Neuronal stem cell (in vitro differentiated cells): ENCODE results near the gene NSUN2.

Experiments
- DNase-seq: peaks from one replicate; pipeline ENCODE4 v3.0.0-alpha.2; 2013; ENCODE audit warnings: low spot score
- H2AFZ ChIP-seq: one replicate; pipeline ENCODE4 v1.6.1; 2013; ENCODE audit warnings: mild to moderate bottlenecking, low read length, inconsistent platforms
- H2AK5ac ChIP-seq: 2 replicates; pipeline ENCODE4 v1.6.1; 2013; ENCODE audit warnings: low read depth, mild to moderate bottlenecking, inconsistent platforms, low read length, moderate library complexity, mixed read lengths
- H2BK120ac ChIP-seq: 2 replicates; pipeline ENCODE4 v1.6.1; 2013; ENCODE audit warnings: low read depth, mild to moderate bottlenecking, inconsistent platforms, low read length, moderate library complexity, mixed read lengths
- H2BK12ac ChIP-seq: one replicate; pipeline ENCODE4 v1.6.1; 2013; ENCODE audit warnings: low read length, inconsistent platforms
- H2BK15ac ChIP-seq: 2 replicates; pipeline ENCODE4 v1.6.1; 2013; ENCODE audit warnings: mild to moderate bottlenecking, low read length, inconsistent platforms, mixed read lengths
- H2BK5ac ChIP-seq: one replicate; pipeline ENCODE4 v1.6.1; 2013; ENCODE audit warnings: inconsistent platforms, mild to moderate bottlenecking, low read length, moderate library complexity
- H3K14ac ChIP-seq: one replicate; pipeline ENCODE4 v1.6.1; 2013; ENCODE audit warnings: low read length, inconsistent platforms
- H3K18ac ChIP-seq: 2 replicates; pipeline ENCODE4 v1.6.1; 2013; ENCODE audit warnings: low read length, inconsistent platforms
- H3K23ac ChIP-seq: 2 replicates; pipeline ENCODE4 v1.6.1; 2013; ENCODE audit warnings: low read depth, mild to moderate bottlenecking, mixed read lengths, low read length, inconsistent platforms; ENCODE audit not compliant: poor library complexity
- H3K27ac ChIP-seq: replicated peaks from 3 replicates; pipeline ENCODE4 v1.5.1; 2013; ENCODE audit warnings: low read length, inconsistent platforms
- H3K27me3 ChIP-seq, 3 experiments: 2 replicates each; pipeline ENCODE4 v1.6.1; 2013; ENCODE audit warnings: low read length in 3 of 3, mild to moderate bottlenecking in 2 of 3, inconsistent platforms in 1 of 3, low read depth in 1 of 3, mixed read lengths in 1 of 3, moderate library complexity in 1 of 3; ENCODE audit not compliant: control insufficient read depth in 3 of 3, insufficient read depth in 3 of 3
- H3K36me3 ChIP-seq, 2 donors: replicated peaks in 1 of 2; 2 replicates each; pipeline ENCODE4 v1.6.1; 2013; ENCODE audit warnings: low read length in 2 of 2; ENCODE audit not compliant: control insufficient read depth in 2 of 2, insufficient read depth in 2 of 2
- H3K4ac ChIP-seq: 2 replicates; pipeline ENCODE4 v1.6.1; 2013; ENCODE audit warnings: inconsistent platforms, mild to moderate bottlenecking, low read length, moderate library complexity
- H3K4me1 ChIP-seq, 2 donors: 1 replicate in 1 of 2; 2 replicates in 1 of 2; pipeline ENCODE4 v1.6.1; 2013; ENCODE audit warnings: low read length in 2 of 2, low read depth in 1 of 2; ENCODE audit not compliant: control insufficient read depth in 2 of 2, insufficient read depth in 1 of 2
- H3K4me2 ChIP-seq: one replicate; pipeline ENCODE4 v1.6.1; 2013; ENCODE audit warnings: mild to moderate bottlenecking, low read length, inconsistent platforms; ENCODE audit not compliant: insufficient read depth, poor library complexity, severe bottlenecking
- H3K4me3 ChIP-seq, 2 donors: 2 replicates each; pipeline ENCODE4 v1.5.1; 2013; ENCODE audit warnings: low read length in 2 of 2, mild to moderate bottlenecking in 2 of 2, inconsistent platforms in 1 of 2, moderate library complexity in 1 of 2
- H3K79me1 ChIP-seq: one replicate; pipeline ENCODE4 v1.6.1; 2013; ENCODE audit warnings: low read depth, mild to moderate bottlenecking, inconsistent platforms, low read length, moderate library complexity
- H3K9ac ChIP-seq: one replicate; pipeline ENCODE4 v1.6.1; 2013; ENCODE audit warnings: mild to moderate bottlenecking, low read depth, low read length, inconsistent platforms; ENCODE audit not compliant: poor library complexity
- H3K9me3 ChIP-seq, 2 donors: replicated peaks in 1 of 2; 2 replicates each; pipeline versions ENCODE3 to v1.6.1; 2013; ENCODE audit warnings: low read length in 2 of 2, mild to moderate bottlenecking in 2 of 2, inconsistent platforms in 1 of 2, low read depth in 1 of 2, mixed read lengths in 1 of 2, moderate library complexity in 1 of 2; ENCODE audit not compliant: control insufficient read depth in 2 of 2, insufficient read depth in 1 of 2
- H4K8ac ChIP-seq: one replicate; pipeline ENCODE4 v1.6.1; 2013; ENCODE audit warnings: low read depth, mild to moderate bottlenecking, inconsistent platforms, low read length, moderate library complexity
- H4K91ac ChIP-seq: one replicate; pipeline ENCODE4 v1.6.1; 2013; ENCODE audit warnings: low read length, low read depth, mild to moderate bottlenecking, inconsistent platforms; ENCODE audit not compliant: poor library complexity
- WGBS, 2 donors: extraction: QIAGEN DNeasy Blood & Tissue Kit; methylation state at CpG; one replicate each; pipeline ENCODE4 v1.1.7; 2013; ENCODE audit warnings: missing lambda C conversion rate in 2 of 2, mixed read lengths in 1 of 2; ENCODE audit not compliant: insufficient read length in 2 of 2, insufficient replicate concordance in 1 of 2; ENCODE audit errors: extremely low coverage in 2 of 2; 5-methylcytosine and 5-hydroxymethylcytosine counted together

Gene NSUN2

DNA sequence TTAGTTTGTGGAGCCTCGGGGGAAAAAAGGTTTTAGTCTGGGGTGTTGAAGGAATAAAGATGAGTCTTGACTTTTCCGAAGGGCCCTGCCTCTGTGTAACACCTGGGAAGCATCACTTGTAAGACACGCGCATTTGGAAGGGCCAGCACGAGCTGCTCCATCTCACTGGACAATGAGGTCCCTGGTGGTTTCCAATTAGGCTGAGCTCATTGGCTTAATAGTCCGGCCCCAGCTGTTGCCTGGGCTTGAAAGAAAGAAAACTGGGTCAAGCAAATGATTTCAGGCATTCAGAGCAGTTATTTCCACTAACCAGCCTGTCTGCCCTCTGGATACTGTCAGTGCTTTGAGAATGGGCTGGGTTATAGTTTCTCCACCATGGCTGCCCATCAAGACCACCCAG, 64.5 kb downstream of the NSUN2 start:
- H3K9ac ChIP-seq: no peak overlapping the region
- H3K27ac ChIP-seq: no peak overlapping the region
- no peak overlapping the region for H3K18ac ChIP-seq
- H3K4me3 ChIP-seq: no peak overlapping the region
- no peaks in the 10 kb centered on the region for H3K9me3 ChIP-seq
- H3K79me1 ChIP-seq: no peaks in the 10 kb centered on the region
- H3K14ac ChIP-seq: no peak overlapping the region
- DNase-seq: no peak
- H2BK12ac ChIP-seq: no peak overlapping the region
- no CpG with 5 or more reads among the region's 6 CpGs for WGBS, 2 donors
- H3K23ac ChIP-seq: no peak overlapping the region
- no peaks in the 10 kb centered on the region for H3K4me1 ChIP-seq
- H2AK5ac ChIP-seq: no peak overlapping the region
- no peak overlapping the region for H2BK120ac ChIP-seq
- no peak overlapping the region for H4K91ac ChIP-seq
- no peak overlapping the region for H2BK15ac ChIP-seq
- no peak overlapping the region for H2AFZ ChIP-seq
- peaks cover 0 to 2% (median 0%) of the 10 kb centered on the region in 3 experiments for H3K27me3 ChIP-seq
- no peak overlapping the region for H2BK5ac ChIP-seq
- no peak overlapping the region for H3K4me2 ChIP-seq
- H4K8ac ChIP-seq: no peak overlapping the region
- H3K36me3 ChIP-seq: no peaks in the 10 kb centered on the region
- H3K4ac ChIP-seq: no peak overlapping the region

DNA sequence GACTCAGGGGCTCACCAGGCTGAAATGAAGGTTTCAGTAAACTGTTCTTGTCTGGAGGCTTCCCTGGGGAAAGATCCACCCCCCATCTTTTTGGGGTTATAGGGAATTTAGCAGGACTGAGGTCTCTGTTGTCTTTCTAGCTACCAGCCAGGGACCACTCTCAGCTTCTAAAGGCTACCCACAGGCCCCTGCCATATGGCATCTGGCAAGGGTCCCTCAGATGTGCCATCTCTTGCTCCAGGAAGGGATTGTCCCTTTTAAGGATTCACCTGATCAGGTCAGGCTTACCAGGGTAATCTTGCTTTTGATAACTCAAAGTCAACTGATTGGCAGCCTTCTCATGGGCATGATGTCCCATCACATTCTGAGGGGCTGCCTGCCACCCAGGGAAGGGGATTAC, 65.0 kb downstream of the NSUN2 start:
- no peak overlapping the region for H2BK12ac ChIP-seq
- no peak for DNase-seq
- no peak overlapping the region for H2BK5ac ChIP-seq
- no peak overlapping the region for H4K91ac ChIP-seq
- no peak overlapping the region for H3K18ac ChIP-seq
- no peaks in the 10 kb centered on the region for H3K27me3 ChIP-seq
- no peak overlapping the region for H3K9ac ChIP-seq
- H4K8ac ChIP-seq: no peak overlapping the region
- H3K23ac ChIP-seq: no peak overlapping the region
- H3K14ac ChIP-seq: no peak overlapping the region
- no peaks in the 10 kb centered on the region for H3K79me1 ChIP-seq
- H2BK120ac ChIP-seq: no peak overlapping the region
- H3K27ac ChIP-seq: no peak overlapping the region
- H2AK5ac ChIP-seq: no peak overlapping the region
- no peak overlapping the region for H3K4me2 ChIP-seq
- no peak overlapping the region for H2BK15ac ChIP-seq
- H3K36me3 ChIP-seq: no peaks in the 10 kb centered on the region
- H2AFZ ChIP-seq: no peak overlapping the region
- H3K4me3 ChIP-seq: no peak overlapping the region
- H3K4ac ChIP-seq: no peak overlapping the region
- no peaks in the 10 kb centered on the region for H3K4me1 ChIP-seq
- no peaks in the 10 kb centered on the region for H3K9me3 ChIP-seq

DNA sequence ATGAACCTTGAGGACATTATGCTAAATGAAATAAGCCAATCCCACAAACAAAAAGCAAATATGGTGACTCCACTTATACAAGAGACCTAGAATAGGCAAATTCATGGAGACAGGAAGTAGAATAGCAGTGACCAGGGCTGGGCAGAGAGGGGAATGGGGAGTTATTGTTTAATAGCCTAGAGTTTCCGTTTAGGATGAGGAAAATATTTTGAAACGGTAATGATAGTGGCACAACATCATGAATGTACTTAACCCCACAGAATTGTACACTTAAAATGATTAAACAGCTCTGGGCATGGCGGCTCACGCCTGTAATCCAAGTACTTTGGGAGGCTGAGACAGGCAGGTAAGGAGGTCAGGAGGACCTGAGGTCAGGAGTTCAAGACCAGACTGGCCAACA, 65.8 kb downstream of the NSUN2 start:
- no peak overlapping the region for H2BK15ac ChIP-seq
- H3K14ac ChIP-seq: no peak overlapping the region
- H3K23ac ChIP-seq: no peak overlapping the region
- H4K8ac ChIP-seq: no peak overlapping the region
- DNase-seq: no peak
- H3K9me3 ChIP-seq: no peaks in the 10 kb centered on the region
- H3K18ac ChIP-seq: no peak overlapping the region
- no peak overlapping the region for H3K27ac ChIP-seq
- H2BK120ac ChIP-seq: no peak overlapping the region
- H3K9ac ChIP-seq: no peak overlapping the region
- H3K27me3 ChIP-seq: no peaks in the 10 kb centered on the region
- H2BK12ac ChIP-seq: no peak overlapping the region
- H3K79me1 ChIP-seq: no peaks in the 10 kb centered on the region
- WGBS, 2 donors: no CpG with 5 or more reads among the region's 4 CpGs
- no peak overlapping the region for H2AFZ ChIP-seq
- H2BK5ac ChIP-seq: no peak overlapping the region
- H3K4ac ChIP-seq: no peak overlapping the region
- no peak overlapping the region for H3K4me2 ChIP-seq
- H3K36me3 ChIP-seq: no peaks in the 10 kb centered on the region
- H3K4me1 ChIP-seq: no peaks in the 10 kb centered on the region
- H2AK5ac ChIP-seq: no peak overlapping the region
- H4K91ac ChIP-seq: no peak overlapping the region
- H3K4me3 ChIP-seq: no peak overlapping the region

DNA sequence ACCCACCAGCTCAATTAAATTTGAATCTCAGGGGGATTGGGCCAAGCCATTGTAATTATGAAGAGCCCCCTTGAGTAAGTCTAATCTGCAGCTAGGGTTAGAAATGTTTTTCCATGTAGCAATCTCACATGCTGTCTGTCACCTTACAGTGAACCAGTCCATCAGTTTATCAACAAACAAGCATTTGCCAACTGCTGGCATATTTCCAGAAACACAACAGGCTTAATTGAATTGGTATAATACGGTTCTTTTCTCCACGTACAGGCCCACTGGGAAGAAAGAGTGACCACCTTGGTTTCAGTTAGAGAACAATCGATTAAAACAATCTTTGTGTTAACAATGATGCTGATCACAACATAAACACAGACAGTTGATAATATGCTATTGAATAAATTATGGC, 67.4 kb downstream of the NSUN2 start:
- H3K23ac ChIP-seq: no peak overlapping the region
- no peak overlapping the region for H4K8ac ChIP-seq
- H2AK5ac ChIP-seq: no peak overlapping the region
- no peak overlapping the region for H3K9ac ChIP-seq
- H3K4me1 ChIP-seq: no peaks in the 10 kb centered on the region
- no peaks in the 10 kb centered on the region for H3K79me1 ChIP-seq
- no peak overlapping the region for H4K91ac ChIP-seq
- H2BK15ac ChIP-seq: no peak overlapping the region
- no CpG with 5 or more reads among the region's 3 CpGs for WGBS, 2 donors
- H2BK120ac ChIP-seq: no peak overlapping the region
- H2BK12ac ChIP-seq: no peak overlapping the region
- H3K18ac ChIP-seq: no peak overlapping the region
- H3K4ac ChIP-seq: no peak overlapping the region
- H3K27me3 ChIP-seq: no peaks in the 10 kb centered on the region
- H3K36me3 ChIP-seq: no peaks in the 10 kb centered on the region
- H2BK5ac ChIP-seq: no peak overlapping the region
- no peak for DNase-seq
- H3K4me3 ChIP-seq: no peak overlapping the region
- H3K4me2 ChIP-seq: no peak overlapping the region
- no peak overlapping the region for H3K27ac ChIP-seq
- no peaks in the 10 kb centered on the region for H3K9me3 ChIP-seq
- no peak overlapping the region for H3K14ac ChIP-seq
- H2AFZ ChIP-seq: no peak overlapping the region
